OCI-LY7 (cell line): ENCODE measurements around the gene ACOT11. TPM values are rescaled to one million over a fixed set of nuclear protein-coding genes. Genes with fewer than 3 reads are reported as not detected.

ENCODE experiments used
- BruUV-seq: library from RNA; stranded (reverse); fragments of 400-500 nt; replicated peaks from 2 replicates; lab custom pipeline; 2021; lab: Mats Ljungman, UMichigan
- CTCF ChIA-PET: fragments of 300-600 bp; sonication (Branson Sonifier 250); formaldehyde crosslinking; loops from one replicate; lab custom pipeline; 2022; ENCODE audit warnings: antibody characterized with exemption; ENCODE audit not compliant: unreplicated experiment; lab: Charles Lee
- POLR2A ChIA-PET: fragments of 300-600 bp; sonication (Branson Sonifier 250); formaldehyde crosslinking; loops from one replicate; lab custom pipeline; 2022; ENCODE audit warnings: antibody characterized with exemption; lab: Charles Lee
- DNase-seq: peaks from one replicate; pipeline ENCODE4 v3.0.0-alpha.2; 2015; ENCODE audit warnings: low spot score
- H2AFZ ChIP-seq: fragments of 200-600 bp; sonication (generic), shearing (Covaris generic); 2 replicates; pipeline ENCODE4 v1.6.1; 2014; ENCODE audit warnings: mild to moderate bottlenecking, antibody characterized with exemption, low read length, moderate library complexity
- H3K27ac ChIP-seq: fragments of 200-600 bp; sonication (generic); 2 replicates; pipeline ENCODE4 v1.5.1; 2014; ENCODE audit warnings: mixed run types, low read depth, mild to moderate bottlenecking, moderate library complexity, low read length, inconsistent platforms; ENCODE audit not compliant: poor library complexity, severe bottlenecking
- H3K36me3 ChIP-seq: fragments of 200-600 bp; sonication (generic); 2 replicates; pipeline ENCODE4 v1.6.1; 2014; ENCODE audit warnings: mild to moderate bottlenecking, antibody characterized with exemption, low read length, moderate library complexity, mixed read lengths; ENCODE audit not compliant: insufficient read depth
- H3K4me1 ChIP-seq: fragments of 200-600 bp; sonication (generic); 2 replicates; pipeline ENCODE4 v1.5.1; 2014; ENCODE audit warnings: mild to moderate bottlenecking, low read length; ENCODE audit not compliant: insufficient read depth, poor library complexity, severe bottlenecking
- H3K4me2 ChIP-seq: fragments of 200-600 bp; sonication (generic); 2 replicates; pipeline ENCODE4 v1.6.1; 2014; ENCODE audit warnings: mild to moderate bottlenecking, low read length
- H3K4me3 ChIP-seq: fragments of 200-600 bp; sonication (generic); 2 replicates; pipeline ENCODE4 v1.5.1; 2014; ENCODE audit warnings: mild to moderate bottlenecking, low read depth, low read length; ENCODE audit not compliant: poor library complexity, severe bottlenecking
- H3K79me2 ChIP-seq: fragments of 200-600 bp; sonication (generic); 2 replicates; pipeline ENCODE4 v1.6.1; 2016; ENCODE audit warnings: low read depth, mild to moderate bottlenecking, low read length, moderate library complexity, mixed read lengths; ENCODE audit not compliant: insufficient read depth
- H3K9me2 ChIP-seq: fragments of 200-600 bp; sonication (generic); 2 replicates; pipeline ENCODE4 v1.6.1; 2016; ENCODE audit warnings: mild to moderate bottlenecking, low read length, mixed read lengths; ENCODE audit not compliant: insufficient read depth
- H3K9me3 ChIP-seq: fragments of 200-600 bp; sonication (generic); 2 replicates; pipeline ENCODE4 v1.6.1; 2014; ENCODE audit warnings: mild to moderate bottlenecking, mixed run types, low read length, mixed read lengths
- H4K20me1 ChIP-seq: fragments of 200-600 bp; sonication (generic); 2 replicates; pipeline ENCODE4 v1.6.1; 2014; ENCODE audit warnings: mild to moderate bottlenecking, antibody characterized with exemption, low read length, moderate library complexity, mixed read lengths; ENCODE audit not compliant: insufficient read depth
- EZH2phosphoT487 ChIP-seq: fragments of 200-600 bp; sonication (generic); IDR thresholded peaks from 2 replicates; pipeline ENCODE4 v1.6.1; 2018; ENCODE audit warnings: low read depth, borderline replicate concordance, mild to moderate bottlenecking, mixed run types, antibody characterized with exemption, low read length, moderate library complexity, mixed read lengths
- intact Hi-C: fragments of 100-400 bp; cut with micrococcal nuclease; formaldehyde crosslinking; loops from one replicate; pipeline ENCODE4 v1.10.0; 2022; ENCODE audit not compliant: unreplicated experiment
- total RNA-seq, 2 experiments: library from RNA; depleted of rRNA in 1 of 2; stranded (reverse); fragments of >200 nt in 1 of 2; shearing (Covaris generic) in 1 of 2; gene quantifications; 2 replicates each; pipeline ENCODE4 v1.2.3, GENCODE V29; 2014 to 2022
- TF ChIP-seq, protein P1 (sequence below): fragments of 200-600 bp; sonication (generic); conservative IDR thresholded peaks from 2 replicates; pipeline ENCODE4 v1.5.1; 2014; ENCODE audit warnings: mild to moderate bottlenecking, antibody characterized with exemption, low read length, moderate library complexity, mixed read lengths

The ACOT11 gene
- total RNA-seq, 2 experiments from 2014 or later: not detected

DNA sequence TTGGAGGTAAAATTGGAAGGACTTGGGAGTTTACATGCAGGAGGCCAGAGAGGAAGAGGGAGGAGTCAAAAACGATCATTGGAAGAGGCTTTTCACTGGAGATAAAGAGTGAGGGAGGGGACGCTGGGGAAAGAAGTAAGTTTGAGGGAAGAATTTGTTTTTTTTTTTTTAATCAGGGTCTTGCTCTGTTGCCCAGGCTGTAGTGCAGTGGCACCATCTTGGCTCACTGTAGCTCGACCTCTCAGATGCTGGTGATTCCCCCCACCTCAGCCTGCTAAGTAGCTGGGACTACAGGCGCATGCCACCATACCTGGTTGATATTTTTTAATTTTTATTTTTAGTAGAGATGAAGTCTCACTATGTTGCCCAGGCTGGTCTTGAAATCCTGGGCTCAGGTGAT is 92.3 kb downstream of the ACOT11 start:
- peaks cover 7% of the 10 kb centered on the region; the same call in 1 of the 2 replicates for H3K9me3 ChIP-seq
- no peaks in the 10 kb centered on the region for H4K20me1 ChIP-seq
- no peaks in the 10 kb centered on the region for H3K9me2 ChIP-seq
- no TSS peak for BruUV-seq
- H3K79me2 ChIP-seq: no peaks in the 10 kb centered on the region
- ChIA-PET CTCF (no interaction called here), POLR2A (no interaction called here)
- no peak overlapping the region for H3K27ac ChIP-seq
- H3K4me3 ChIP-seq: no peak overlapping the region
- no peak overlapping the region for H3K4me2 ChIP-seq
- H3K4me1 ChIP-seq: no peaks in the 10 kb centered on the region
- intact Hi-C loops: no loop called here
- no peaks in the 10 kb centered on the region for H3K36me3 ChIP-seq
- TF ChIP-seq, protein P1, sequence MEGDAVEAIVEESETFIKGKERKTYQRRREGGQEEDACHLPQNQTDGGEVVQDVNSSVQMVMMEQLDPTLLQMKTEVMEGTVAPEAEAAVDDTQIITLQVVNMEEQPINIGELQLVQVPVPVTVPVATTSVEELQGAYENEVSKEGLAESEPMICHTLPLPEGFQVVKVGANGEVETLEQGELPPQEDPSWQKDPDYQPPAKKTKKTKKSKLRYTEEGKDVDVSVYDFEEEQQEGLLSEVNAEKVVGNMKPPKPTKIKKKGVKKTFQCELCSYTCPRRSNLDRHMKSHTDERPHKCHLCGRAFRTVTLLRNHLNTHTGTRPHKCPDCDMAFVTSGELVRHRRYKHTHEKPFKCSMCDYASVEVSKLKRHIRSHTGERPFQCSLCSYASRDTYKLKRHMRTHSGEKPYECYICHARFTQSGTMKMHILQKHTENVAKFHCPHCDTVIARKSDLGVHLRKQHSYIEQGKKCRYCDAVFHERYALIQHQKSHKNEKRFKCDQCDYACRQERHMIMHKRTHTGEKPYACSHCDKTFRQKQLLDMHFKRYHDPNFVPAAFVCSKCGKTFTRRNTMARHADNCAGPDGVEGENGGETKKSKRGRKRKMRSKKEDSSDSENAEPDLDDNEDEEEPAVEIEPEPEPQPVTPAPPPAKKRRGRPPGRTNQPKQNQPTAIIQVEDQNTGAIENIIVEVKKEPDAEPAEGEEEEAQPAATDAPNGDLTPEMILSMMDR: no peak
- TF ChIP-seq EZH2phosphoT487: no peak
- no peak for DNase-seq
- no peak overlapping the region for H2AFZ ChIP-seq

DNA sequence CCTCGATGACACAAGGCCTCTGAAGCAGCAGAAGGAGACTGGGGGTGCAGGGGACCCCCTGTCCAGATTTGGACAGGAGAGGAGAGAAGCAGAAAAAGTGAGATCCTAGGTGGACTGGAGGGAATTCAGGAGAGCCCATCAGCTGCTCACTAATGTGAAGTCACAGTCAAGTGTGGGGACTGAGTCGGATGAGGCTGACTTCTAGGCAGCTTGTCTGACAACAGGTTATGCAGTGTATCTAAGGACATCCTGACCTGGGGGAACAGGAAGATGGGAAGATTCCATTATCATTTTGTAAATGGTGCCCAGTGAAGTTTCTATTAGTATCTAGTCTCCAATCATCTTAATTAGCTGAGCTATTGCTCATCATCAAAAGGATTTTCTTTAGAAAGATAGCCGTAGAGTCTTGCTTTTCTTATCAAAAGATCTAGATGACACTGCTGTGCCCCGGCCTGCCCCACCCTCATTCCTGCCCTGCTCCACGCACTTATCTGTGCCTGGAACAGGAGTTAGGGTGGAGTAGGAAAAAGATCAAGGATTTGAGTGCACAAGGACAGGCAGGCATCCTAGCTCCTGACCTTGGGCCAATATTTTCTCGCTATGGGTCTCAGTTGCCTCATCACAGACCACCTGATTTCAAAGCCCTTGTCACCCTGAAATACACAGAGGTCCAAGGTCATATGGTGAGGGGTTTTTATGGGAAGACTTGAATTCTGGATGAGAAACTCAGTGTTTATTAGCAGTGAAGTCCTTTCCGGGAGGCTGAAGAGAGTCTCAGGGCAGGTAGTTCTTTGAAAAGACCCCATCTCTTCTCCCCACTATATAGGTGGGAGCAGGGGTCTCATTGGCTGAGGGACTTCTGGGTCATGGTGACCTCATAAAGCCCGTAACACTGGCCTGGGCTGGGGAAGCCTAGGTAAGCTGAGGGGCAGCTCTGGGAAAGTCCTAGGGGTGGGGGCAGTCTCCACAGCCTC is 93.1 kb downstream of the ACOT11 start, which contains the start of gene MROH7:
TSS of gene MROH7 (plus strand) at position 924 of the 974 bp plus-strand sequence. CDS start 11,141 bp downstream, outside the sequence.
- ChIA-PET POLR2A (interaction anchor here (0.5 to 0.6 kb wide), 2 partner anchors 43 to 79 kb away, joined by 4 to 6 read pairs; no protein-coding TSS in a partner anchor), CTCF (no interaction called here)
- Histone ChIP-seq H3K79me2 (no peaks in the 10 kb centered on the region), H3K36me3 (no peaks in the 10 kb centered on the region), H3K27ac (no peak within 1 kb of the TSS), H4K20me1 (no peaks in the 10 kb centered on the region), H2AFZ (no peak within 1 kb of the TSS), H3K4me2 (no peak within 1 kb of the TSS), H3K9me3 (peaks cover 7% of the 10 kb centered on the region; the same call in 1 of the 2 replicates), H3K9me2 (no peaks in the 10 kb centered on the region), H3K4me3 (no peak within 1 kb of the TSS), H3K4me1 (no peaks in the 10 kb centered on the region)
- intact Hi-C loops: no loop called here
- DNase-seq: no peak
- no TSS peak for BruUV-seq
- TF ChIP-seq EZH2phosphoT487: no peak
- TF ChIP-seq, protein P1: no peak

DNA sequence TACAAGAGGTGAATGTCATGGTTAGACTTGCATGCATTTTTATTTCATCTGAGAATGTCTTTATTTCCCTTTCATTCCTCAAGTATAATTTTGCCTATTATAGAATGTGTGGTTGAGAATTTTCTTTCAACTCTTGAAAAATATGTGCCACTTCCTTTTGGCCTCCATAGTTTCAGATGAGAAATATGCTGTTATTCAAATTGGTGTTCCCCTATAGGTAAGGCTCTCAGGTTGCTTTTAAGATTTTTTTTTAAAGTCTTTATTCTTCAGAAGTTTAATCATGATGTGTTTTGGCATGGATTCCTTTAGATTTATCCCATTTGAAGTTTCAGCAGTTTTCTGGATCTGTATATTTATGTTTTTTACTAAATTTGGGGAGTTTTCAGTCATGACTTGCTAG is 95.7 kb downstream of the ACOT11 start:
- H3K9me3 ChIP-seq: peaks cover 7% of the 10 kb centered on the region; the same call in 1 of the 2 replicates
- no peak for DNase-seq
- BruUV-seq: no TSS peak
- intact Hi-C loops: no loop called here
- no peak overlapping the region for H2AFZ ChIP-seq
- TF ChIP-seq, protein P1: no peak
- TF ChIP-seq EZH2phosphoT487: no peak
- no peak overlapping the region for H3K4me2 ChIP-seq
- no peak overlapping the region for H3K4me3 ChIP-seq
- H3K9me2 ChIP-seq: no peaks in the 10 kb centered on the region
- H3K4me1 ChIP-seq: no peaks in the 10 kb centered on the region
- POLR2A ChIA-PET: no interaction called here
- H3K79me2 ChIP-seq: no peaks in the 10 kb centered on the region
- H4K20me1 ChIP-seq: no peaks in the 10 kb centered on the region
- no peak overlapping the region for H3K27ac ChIP-seq
- no peaks in the 10 kb centered on the region for H3K36me3 ChIP-seq
- CTCF ChIA-PET: no interaction called here
